ENCODE data around the gene RPL32.
"Not testable (repeated sequence)": the region's sequence is repeated elsewhere in the genome, so short reads cannot be mapped to it uniquely, and the experiment has no call there.

Gene RPL32

DNA sequence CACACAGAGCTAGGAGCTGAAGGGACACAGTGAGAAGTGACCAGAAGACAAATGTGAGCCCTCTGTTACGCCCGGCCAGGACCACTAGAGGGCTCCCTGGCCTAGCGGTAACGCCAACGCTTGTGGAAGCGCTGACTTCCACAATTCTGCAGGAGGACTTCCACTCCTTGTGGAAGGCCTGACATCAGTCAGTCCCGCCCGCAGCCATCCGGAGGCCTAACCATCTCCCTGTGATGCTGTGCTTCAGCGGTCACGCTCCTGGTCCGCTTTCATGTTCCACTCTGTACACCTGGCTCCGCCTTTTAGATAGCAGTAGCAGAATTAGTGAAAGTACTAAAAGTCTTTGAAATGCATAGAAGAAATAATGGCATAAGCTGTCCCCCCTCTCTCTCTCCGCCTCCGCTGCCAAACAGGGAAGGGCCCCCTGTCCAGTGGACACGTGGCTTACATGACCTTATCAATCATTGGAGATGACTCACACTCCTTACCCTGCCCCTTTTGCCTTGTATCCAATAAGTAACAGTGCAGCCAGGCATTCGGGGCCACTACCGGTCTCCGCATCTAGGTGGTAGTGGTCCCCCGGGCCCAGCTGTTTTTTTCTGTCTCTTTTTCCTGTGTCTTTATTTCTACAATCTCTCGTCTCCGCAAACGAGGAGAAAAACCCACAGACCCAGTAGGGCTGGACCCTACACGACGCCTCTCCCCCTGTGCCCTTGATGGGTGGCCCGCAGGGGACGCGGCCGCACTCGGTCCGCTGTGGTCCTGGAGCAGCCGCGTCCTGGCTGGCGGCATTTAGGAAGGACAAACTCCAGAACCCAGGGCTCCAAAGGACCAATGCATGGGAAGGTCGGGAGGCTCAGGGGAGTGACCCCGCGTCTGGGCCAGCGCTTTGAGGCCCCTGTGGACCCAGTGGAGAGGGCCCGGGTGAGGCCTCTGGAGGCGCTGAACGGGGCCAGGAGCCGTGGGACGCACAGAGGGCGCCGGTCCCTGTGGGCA is 27.0 kb upstream of the RPL32 start:
- DNase-seq = peak; percentile 76 to 77

DNA sequence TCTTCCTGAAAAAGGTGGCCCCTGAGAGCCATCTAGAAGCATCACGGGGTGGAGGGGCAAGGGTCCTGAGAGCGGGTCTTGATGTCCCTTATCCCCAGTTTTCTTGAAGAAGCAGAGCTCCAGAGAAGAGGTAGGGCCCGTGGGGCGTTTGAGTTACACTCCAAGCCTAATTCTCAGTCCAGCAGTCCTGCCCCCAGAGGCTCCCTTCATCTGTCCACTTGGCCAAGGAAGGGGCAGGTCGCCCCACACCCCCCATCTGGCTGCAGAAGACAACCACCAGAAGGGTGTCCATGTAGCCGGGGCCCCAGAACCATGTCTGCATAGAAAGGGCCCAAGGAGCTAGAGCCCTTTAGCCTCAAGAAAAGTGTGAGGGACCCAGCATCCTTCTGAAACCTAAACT is 25.5 kb upstream of the RPL32 start:
- no peak for DNase-seq

DNA sequence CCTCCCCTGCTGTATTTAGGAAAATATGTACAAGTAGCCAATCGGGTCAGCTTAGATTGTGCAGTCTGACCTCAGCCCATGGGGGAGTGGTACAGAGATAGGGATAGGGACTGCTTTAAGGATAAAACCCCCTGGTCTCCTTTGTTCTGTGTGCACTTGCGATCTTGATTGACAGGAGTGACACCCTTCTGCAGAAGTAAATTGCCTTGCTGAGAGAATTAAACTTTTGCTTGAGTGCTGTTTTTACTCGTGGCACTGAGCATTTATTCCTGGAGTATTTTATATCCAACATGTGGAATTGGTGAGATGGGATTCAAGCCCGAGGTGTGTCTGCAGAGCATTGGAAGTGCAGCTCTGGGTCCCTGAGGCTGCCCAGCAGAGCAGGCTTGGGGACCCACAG is 23.9 kb upstream of the RPL32 start:
- DNase-seq = no peak

DNA sequence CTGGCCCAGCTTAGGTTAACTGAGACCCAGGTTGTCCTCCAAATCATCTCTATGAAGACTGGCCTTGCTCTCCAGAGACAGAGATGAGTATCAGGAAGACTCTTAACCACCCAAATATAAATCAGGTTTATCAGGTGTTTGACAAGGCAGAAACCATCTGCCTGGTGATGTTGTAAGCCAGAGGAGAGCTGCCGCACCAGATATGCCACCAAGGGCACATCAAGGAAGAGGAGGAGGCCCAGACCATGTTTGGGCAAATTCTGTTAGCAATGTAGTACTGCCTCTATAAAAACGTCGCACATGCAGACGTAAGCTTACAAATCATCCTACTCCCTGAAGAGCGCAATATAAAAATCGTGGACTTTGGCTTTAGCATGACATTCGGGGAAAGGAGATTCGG is 21.0 kb upstream of the RPL32 start:
- DNase-seq = no peak

DNA sequence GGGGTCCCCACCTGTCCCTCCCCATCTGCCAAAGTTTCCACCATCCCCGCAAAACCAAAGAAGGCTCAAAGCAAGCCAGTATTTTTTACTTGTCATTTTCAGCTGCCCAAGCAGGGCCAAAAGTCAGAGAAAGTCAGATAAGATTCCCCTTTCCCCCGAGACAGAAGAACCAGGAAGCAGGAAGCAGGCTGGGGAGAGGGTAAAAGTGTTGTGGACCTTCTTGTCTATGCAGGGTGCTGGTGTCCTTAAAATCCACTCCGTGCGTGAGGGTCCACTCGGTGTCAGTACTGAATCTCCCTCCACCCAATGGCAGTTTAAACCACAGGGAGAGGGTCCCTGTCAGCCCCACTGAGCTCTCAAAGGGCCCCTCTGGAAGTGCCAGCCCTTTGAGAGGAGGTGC is 20.2 kb upstream of the RPL32 start:
- no peak for DNase-seq

DNA sequence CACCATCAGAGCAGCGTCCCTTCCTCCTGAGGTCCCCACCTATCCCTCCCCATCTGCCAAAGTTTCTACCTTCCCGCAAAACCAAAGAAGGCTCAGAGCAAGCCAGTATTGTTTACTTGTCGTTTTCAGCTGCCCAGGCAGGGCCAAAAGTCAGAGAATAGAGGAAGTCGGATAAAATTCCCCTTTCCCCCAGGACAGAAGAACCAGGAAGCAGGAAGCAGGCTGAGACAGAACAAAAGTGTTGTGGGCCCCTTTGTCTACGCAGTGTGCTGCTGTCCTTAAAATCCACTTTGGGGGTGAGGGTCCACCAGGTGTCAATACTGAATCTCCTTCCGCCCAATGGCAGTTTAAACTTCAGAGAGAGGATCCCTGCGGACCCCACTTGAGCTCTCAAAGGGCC is 18.5 kb upstream of the RPL32 start:
- no peak for DNase-seq

DNA sequence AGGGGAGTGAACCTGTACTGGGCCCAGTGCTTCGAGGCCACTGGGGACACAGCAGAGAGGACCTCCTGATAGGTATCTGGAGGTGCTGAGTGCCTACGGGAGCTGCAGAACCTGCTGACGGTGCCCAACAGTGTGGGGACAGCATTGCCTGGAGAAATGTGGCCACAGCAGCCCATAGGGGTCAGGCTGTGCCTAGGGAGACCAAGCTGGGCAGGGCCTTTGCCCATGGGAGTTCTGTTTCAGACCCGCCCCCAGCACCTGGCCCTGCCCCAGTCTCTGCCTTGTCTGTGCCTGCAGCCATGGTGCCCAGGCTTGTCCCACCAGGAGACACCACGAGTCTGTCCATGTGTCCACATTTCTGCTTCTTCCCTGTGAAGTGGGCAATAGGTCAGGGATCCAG is 15.3 kb upstream of the RPL32 start:
- DNase-seq = no peak

DNA sequence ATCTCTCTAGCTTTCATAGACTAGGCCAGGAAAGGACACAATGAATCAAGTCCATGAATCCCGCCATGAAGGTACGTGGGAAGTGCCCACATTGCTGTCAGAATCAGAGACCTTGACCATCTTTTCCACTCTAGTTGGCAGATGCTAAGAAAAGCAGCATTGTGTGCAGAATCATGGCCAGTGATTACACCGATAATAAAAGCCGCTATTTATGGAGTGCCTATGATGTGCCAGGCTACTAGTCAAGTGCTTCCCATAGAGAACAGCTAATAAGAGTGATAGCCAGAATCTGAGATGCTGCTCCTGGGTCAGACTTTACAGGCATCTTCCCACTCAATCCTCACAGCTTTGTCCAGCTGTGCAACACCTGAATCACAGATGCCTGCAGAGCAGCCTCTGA is 13.2 kb upstream of the RPL32 start:
- DNase-seq = no peak

DNA sequence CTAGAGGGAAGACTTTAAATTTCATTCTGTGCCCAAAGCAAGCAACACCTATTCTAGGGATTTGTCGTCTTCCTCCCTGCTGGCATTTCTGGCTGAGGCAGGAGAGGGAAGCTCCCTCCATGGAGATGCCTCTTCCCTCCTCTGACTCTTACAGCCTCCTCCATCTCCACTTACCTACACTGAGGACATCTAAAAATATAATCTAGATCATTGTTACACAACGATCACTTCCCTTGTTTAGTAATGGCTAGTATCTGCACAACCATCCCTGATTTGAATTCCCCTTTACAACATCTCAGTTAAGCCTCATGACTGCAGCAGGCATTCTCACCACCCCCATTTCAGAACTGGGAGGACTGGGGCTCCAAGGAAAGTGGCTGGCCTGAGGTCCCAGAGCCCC is 12.5 kb upstream of the RPL32 start:
- DNase-seq = not testable (repeated sequence)

DNA sequence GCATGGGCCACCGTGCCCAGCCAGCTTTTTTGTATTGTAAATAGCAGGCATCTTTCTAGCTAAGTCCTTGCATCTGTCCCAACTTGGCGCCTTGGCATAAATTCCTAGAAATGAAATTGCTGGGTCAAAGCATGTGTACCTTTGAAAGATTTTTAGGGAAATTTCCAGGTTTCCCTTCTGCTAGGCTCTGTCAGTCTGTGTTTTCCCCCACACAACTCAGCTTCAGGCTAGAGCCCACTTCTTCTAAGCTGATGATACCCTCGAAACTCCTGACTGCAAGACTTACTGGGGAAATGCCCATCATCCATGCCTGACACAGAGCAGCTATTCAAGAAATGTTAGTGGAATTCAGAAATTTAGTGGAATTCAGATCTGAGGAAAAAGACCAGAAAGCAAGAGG is 10.8 kb upstream of the RPL32 start:
- DNase-seq = no peak

DNA sequence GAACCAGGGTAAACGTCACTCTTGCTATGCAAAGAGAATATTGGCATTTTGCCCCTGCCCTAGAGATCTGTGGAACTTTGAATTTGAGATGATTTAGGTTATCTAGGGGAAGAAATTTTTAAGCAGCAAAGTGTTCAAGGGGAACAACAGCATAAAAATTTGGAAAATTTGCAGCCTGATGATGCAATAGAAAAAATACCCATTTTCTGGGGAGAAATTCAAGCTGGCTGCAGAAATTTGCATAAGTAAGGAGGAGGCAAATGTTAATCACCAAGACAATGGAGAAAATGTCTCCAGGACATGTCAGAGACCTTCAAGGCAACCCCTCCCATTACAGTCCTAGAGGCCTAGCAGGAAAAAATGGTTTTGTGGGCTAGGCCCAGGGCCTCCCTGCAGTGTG is 4.4 kb upstream of the RPL32 start:
- no peak for DNase-seq

DNA sequence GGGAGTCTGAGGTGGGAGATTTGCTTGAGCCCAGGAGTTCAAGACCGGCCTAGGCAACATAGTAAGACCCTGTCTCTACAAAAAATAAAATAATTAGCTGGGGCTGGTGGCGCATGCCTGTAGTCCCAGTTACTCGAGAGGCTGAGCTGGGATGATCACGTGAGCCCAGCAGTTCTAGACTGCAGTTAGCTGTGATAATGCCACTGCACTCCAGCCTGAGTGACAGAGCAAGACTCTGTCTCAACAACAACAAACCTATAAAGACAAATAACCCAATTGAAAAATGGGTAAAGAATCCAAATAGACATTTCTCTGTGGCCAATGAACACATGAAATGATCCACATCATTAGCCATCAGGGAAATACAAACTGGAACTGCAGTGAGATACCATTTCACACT is 1.1 kb upstream of the RPL32 start:
- DNase-seq = no peak

DNA sequence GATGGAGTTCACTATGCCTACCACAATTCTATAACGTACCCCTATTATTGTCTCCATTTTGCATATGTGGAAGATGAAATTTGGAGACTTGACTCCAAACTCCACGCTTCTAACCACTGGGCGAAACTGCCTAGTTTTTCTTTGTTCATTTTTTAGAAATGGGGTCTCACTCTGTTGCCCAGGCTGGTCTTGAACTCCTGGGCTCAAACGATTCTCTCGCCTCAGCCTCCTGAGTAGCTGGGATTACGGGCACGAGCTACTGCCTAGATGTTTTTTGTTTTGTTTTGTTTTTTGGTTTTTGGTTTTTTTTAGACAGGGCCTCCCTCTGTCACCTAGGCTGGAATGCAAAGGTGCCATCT is 584 bp upstream of the RPL32 start:
- no peak for DNase-seq

DNA sequence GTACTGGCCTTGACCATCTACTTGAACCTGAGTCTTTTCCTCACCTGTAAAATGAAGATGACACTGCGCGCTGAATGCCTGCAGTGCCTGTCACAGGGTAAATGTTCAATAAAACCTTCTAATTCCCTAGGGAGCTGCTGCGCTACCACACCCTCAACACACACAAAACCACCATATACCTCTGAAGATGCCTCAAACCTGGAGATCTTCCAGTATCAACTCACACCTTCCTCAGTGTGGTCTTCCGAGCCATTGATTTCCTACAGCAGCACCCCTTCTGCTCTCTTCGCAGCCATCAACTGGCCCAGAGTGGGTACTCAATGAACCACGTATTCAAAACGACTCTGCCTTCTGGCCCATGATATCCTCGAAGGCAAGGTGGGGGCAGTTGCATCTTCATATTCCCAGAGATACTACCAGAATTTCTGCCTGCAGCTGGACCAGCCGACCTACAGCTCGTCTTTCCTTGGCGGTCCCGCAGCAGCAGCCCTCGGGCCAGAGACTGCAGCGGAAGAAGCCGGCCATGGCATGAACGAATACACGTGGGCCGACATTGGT is 695 bp downstream of the RPL32 start:
- DNase-seq = no peak

DNA sequence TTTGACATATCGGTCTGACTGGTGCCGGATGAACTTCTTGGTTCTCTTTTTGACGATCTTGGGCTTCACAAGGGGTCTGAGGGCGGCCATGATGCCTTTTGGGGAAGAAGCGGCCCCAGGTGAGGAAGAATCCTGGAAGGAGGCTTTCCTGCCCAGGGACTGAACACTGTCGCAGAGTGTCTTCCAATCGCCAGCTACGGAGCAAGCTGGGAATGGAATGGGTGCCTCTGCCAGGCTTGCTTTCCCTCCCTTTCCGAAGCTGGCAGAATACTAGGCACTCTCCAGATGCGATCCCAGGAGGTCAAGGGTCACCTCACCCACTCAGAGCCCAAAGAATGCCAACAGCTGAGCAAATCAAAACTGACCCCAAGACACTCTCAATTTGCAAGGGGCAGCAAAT is 1.2 kb downstream of the RPL32 start:
- DNase-seq = not testable (repeated sequence)

DNA sequence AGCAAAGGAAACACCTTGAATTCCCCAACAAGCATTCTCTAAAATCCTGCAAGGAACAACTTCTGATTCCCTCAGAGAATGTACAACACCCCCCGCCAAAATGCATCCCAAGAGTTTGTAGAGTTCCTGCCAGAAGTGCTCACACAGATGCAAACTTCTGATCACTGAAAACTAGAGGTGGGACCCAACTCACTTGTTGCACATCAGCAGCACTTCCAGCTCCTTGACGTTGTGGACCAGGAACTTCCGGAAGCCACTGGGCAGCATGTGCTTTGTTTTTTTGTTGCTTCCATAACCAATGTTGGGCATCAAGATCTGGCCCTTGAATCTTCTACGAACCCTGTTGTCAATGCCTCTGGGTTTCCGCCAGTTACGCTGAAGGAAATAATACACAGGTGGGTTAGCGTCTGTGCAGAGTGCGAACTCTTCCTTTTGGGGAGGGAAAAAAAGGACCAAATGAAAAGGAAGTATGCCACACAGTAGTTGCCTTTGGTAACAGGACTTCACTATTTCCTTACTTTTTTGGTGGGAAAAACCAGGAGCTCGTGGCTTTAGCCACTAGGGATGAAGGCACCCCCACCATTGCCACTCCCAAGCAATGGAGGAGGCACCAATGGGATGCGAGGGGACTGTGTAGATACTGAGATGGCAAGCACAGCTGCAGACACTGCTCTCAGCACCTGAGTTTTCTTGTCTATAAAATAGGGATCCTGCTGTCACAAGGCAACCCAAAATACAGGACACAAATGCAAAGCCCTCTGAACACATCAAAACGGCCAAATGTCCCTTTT is 2.0 kb downstream of the RPL32 start:
- DNase-seq = no peak

DNA sequence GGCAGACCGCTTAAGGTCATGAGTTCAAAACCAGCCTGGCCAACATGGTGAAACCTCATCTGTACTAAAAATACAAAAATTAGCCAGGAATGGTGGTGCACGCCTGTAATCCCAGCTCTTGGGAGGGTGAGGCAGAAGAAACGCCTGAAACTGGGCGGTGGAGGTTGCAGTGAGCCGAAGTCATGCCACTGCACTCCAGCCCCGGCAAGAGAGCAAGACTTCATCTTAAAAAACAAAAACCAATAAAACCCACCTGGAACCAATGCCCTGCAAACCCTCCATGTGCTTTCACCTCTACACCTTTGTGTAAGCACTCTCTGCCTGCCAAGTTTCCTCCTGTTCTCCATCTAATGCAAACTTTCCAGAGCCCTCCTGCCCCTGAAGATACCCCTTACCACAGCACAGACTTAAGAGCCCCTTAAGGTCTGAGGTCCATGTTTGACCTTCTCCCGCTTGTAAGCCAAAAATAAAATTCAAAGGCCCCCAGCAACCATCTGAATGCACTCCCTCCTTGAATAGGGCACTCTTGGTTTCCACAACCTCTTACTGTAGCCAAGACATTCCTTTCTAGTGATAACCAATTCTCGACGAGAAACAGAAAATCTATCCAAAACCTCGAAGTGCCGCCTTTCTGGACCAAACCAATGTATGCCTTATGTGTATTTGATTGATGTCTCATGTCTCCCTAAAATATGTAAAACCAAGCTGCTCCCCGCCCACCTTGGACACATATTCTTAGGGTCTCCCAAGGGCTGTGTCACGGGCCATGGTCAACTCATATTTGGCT is 3.0 kb downstream of the RPL32 start:
- DNase-seq = no peak

DNA sequence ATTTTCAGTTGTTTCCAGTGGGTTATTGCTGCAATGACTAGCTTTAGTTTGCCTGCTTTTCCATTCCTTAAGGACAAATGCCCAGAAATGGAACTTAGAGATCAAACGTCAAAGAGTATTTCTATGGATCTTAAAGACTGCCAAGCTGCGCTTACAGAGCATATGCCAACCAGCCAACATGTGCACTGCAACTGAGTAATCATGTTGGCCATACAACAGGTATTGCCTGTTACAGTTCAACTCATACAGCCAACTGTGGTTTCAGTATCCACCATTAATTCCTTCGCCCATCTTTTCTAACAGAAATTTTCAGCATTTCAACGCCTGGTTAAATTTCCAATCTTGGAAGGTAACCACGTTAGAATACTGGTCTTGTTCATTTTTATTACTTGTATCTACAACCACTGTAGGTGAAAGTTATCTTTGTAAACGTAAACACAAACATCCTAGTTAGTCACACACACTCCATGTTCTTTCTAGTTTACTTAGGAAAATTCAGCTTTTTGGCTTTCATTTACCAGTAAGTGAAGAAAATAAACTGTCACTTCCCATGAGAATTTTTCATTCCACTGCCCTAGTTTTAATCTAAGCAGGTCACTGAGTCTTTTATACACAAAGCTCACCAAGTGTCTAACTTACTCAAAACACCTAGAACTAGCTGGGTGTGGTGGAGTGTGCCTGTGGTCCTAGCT is 3.9 kb downstream of the RPL32 start:
- no peak for DNase-seq

DNA sequence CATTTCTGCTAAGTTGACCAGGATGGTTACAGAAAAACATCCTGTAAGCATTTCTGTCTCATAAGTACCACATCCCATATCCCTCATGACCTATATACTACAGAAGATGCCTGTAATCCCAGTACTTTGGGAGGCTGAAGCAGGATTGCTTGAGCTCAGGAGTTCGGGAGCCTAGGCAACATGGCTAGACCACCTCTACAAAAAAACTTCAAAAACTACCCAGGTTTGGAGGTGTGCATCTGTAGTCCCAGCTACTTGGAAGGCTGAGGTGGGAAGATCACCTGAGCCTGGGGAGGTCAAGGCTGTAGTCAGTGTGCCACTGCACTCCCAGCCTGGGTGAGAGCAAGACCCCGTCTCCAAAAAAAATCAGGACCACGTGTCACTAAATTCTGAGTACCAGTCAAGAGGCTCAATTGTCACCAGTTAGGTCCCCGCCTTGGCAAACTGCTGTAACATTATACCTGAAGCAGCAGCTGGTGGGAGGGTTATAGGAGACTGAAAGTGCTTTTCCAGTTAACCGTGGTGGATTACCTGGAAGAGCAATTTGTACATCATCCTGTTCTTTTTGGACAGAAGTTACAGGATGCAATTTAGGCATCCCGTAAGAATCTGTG is 6.2 kb downstream of the RPL32 start:
- no peak for DNase-seq

DNA sequence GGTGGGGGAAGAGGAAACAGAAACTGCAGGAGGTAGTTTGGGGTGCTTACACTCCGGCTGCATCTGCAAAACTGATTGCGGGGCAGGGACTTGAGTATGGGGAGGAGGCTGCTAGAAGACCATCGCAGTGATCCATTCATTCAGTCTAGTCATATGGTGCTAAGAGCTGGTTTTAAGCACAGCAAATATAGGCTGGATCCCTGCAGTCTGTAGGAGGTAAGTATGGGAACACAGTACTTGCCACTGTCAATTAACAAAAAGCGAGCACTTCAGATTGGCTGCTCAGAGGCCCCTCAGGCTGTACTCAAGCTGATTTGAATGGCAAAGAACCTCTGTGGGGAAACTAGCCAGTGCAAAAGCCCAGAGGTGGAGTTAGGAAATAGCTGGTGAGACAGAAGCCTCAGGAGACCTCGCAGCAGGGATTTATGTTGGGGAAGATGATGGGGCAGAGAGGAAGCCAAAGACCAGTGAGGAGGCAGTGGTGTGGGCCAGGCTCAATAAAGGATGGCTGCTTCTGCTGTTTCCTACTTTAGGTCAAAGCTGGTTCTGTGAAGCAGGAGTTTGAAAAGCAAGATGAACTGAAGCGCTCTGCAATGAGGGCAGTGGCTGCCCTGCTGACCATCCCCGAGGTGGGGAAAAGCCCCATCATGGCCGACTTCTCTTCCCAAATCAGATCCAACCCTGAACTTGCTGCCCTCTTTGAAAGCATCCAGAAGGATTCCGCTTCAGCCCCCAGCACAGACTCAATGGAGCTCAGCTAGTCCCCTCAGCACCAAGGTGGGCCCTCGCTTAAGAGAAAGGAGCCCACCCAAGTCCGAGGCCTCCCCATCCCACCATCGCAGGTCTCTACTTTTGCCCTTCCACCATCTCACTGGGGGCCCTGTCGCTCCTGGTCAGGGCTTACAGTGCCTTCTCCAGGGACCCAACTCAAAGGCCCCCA is 7.9 kb downstream of the RPL32 start:
- peak; percentile 37 to 42 for DNase-seq

All from activated T-cell treated with anti-CD3 and anti-CD28 coated beads, Interleukin-2, amount 50 U/mL, for 48 hours (primary cell).